HEK293T (cell line): ENCODE data around the gene MPZL1.

Experiments used
- CTCF ChIA-PET: fragments of 350-600 bp; formaldehyde crosslinking; extraction: SDS; loops from one replicate; lab custom pipeline; 2021; ENCODE audit warnings: antibody characterized with exemption, inconsistent platforms; lab: Yijun Ruan, JAX
- POLR2A ChIA-PET: fragments of 350-600 bp; formaldehyde crosslinking; extraction: SDS; loops from one replicate; lab custom pipeline; 2020; ENCODE audit warnings: antibody characterized with exemption, inconsistent platforms; lab: Yijun Ruan, JAX
- DNase-seq: peaks from one replicate; pipeline ENCODE4 v3.0.0; 2012; ENCODE audit warnings: mixed read lengths; ENCODE audit errors: extremely low spot score
- ARNT ChIP-seq: fragments of 450-650 bp; IDR thresholded peaks from 2 replicates; pipeline ENCODE4 v1.6.1; 2017; ENCODE audit warnings: mild to moderate bottlenecking
- BHLHE40 ChIP-seq: fragments of 450-650 bp; IDR thresholded peaks from 2 replicates; pipeline ENCODE4 v1.6.1; 2016; ENCODE audit warnings: mild to moderate bottlenecking, moderate library complexity, borderline replicate concordance
- CTBP1 ChIP-seq: fragments of 450-650 bp; IDR thresholded peaks from 2 replicates; pipeline ENCODE4 v1.6.1; 2016; ENCODE audit warnings: borderline replicate concordance
- ELF4 ChIP-seq: fragments of 450-650 bp; IDR thresholded peaks from 2 replicates; pipeline ENCODE4 v1.6.1; 2017; ENCODE audit warnings: antibody characterized with exemption
- FOXA1 ChIP-seq: fragments of 450-650 bp; IDR thresholded peaks from 2 replicates; pipeline ENCODE4 v1.6.1; 2016; ENCODE audit warnings: mild to moderate bottlenecking
- FOXK2 ChIP-seq: fragments of 450-650 bp; IDR thresholded peaks from 2 replicates; pipeline ENCODE4 v1.6.1; 2016; ENCODE audit warnings: mild to moderate bottlenecking
- FOXM1 ChIP-seq: fragments of 450-650 bp; IDR thresholded peaks from 2 replicates; pipeline ENCODE4 v1.6.1; 2017; ENCODE audit warnings: mild to moderate bottlenecking, borderline replicate concordance
- HDGF ChIP-seq: fragments of 450-650 bp; IDR thresholded peaks from 2 replicates; pipeline ENCODE4 v1.6.1; 2017; ENCODE audit warnings: antibody characterized with exemption, borderline replicate concordance
- L3MBTL2 ChIP-seq: fragments of 450-650 bp; conservative IDR thresholded peaks from 2 replicates; pipeline ENCODE4 v1.6.1; 2016; ENCODE audit warnings: mild to moderate bottlenecking
- LEF1 ChIP-seq: fragments of 450-650 bp; IDR thresholded peaks from 2 replicates; pipeline ENCODE4 v1.6.1; 2017; ENCODE audit warnings: mild to moderate bottlenecking, borderline replicate concordance
- NFRKB ChIP-seq: fragments of 450-650 bp; IDR thresholded peaks from 2 replicates; pipeline ENCODE4 v1.6.1; 2016; ENCODE audit warnings: mild to moderate bottlenecking, moderate library complexity
- SP1 ChIP-seq: fragments of 450-650 bp; IDR thresholded peaks from 2 replicates; pipeline ENCODE4 v1.6.1; 2017
- SUZ12 ChIP-seq: fragments of 450-650 bp; IDR thresholded peaks from 2 replicates; pipeline ENCODE4 v1.6.1; 2016; ENCODE audit warnings: mild to moderate bottlenecking
- TARDBP ChIP-seq: fragments of 450-650 bp; IDR thresholded peaks from 2 replicates; pipeline ENCODE4 v1.6.1; 2016
- ZNF384 ChIP-seq: fragments of 450-650 bp; IDR thresholded peaks from 2 replicates; pipeline ENCODE4 v1.6.1; 2016
- TF ChIP-seq, protein P1 (sequence below): fragments of 450-650 bp; IDR thresholded peaks from 2 replicates; pipeline ENCODE4 v1.6.1; 2016

MPZL1 gene

GRCh38 chr1:167776616-167777268 is 55.0 kb downstream of the MPZL1 start:
- CTCF ChIA-PET = no interaction called here

GRCh38 chr1:167777269-167777650 is 55.5 kb downstream of the MPZL1 start:
- POLR2A ChIA-PET = no interaction called here
- TF ChIP-seq NFRKB (no peak), L3MBTL2 (no peak), TARDBP (no peak), ZNF384 (no peak), ARNT (no peak), FOXA1 (no peak), BHLHE40 (no peak), SUZ12 (no peak), ELF4 (no peak), FOXK2 (no peak), SP1 (no peak), CTBP1 (no peak), HDGF (no peak), FOXM1 (no peak), LEF1 (no peak)
- TF ChIP-seq, protein P1, sequence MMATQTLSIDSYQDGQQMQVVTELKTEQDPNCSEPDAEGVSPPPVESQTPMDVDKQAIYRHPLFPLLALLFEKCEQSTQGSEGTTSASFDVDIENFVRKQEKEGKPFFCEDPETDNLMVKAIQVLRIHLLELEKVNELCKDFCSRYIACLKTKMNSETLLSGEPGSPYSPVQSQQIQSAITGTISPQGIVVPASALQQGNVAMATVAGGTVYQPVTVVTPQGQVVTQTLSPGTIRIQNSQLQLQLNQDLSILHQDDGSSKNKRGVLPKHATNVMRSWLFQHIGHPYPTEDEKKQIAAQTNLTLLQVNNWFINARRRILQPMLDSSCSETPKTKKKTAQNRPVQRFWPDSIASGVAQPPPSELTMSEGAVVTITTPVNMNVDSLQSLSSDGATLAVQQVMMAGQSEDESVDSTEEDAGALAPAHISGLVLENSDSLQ = no peak
- CTCF ChIA-PET = no interaction called here
- DNase-seq = no peak

More at GRCh38 chr1:167776616-167777268, 55.0 kb downstream of the MPZL1 start:
- DNase-seq = no peak
- no peak for TF ChIP-seq ELF4
- TF ChIP-seq HDGF = no peak
- no peak for TF ChIP-seq CTBP1
- no peak for TF ChIP-seq FOXK2
- TF ChIP-seq L3MBTL2 = no peak
- no peak for TF ChIP-seq NFRKB
- no peak for TF ChIP-seq BHLHE40
- no peak for TF ChIP-seq SP1
- TF ChIP-seq TARDBP = no peak
- no peak for TF ChIP-seq SUZ12
- POLR2A ChIA-PET = no interaction called here

- DNase-seq = no peak
- ChIA-PET CTCF (no interaction called here), POLR2A (no interaction called here)
- TF ChIP-seq FOXK2 (no peak), HDGF (no peak), LEF1 (no peak), L3MBTL2 (no peak), SP1 (no peak), ARNT (no peak), NFRKB (no peak), BHLHE40 (no peak), ZNF384 (no peak), SUZ12 (no peak), CTBP1 (no peak), ELF4 (no peak)
- TF ChIP-seq, protein P1 = no peak
Observed at GRCh38 chr1:167781558-167781957, 59.8 kb downstream of the MPZL1 start.

DNA sequence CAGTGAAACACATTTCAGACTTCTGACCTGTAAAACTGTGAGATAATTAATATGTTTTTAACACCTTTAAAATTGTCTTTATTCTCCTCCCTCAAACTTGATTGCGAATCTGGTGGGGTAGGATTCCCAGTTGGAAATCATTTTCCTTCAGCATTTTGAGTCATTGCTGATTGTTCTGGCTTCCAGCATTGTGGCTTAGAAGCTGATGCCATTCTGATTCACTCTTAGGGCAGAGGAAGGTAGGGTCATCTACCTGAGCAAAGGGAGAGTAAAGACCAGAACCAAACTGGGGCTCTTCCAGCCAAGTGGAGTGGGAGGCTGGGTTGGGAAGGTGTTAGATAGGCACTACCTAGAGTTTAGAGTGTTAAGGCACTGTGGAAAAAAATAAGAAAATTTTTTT is 61.2 kb downstream of the MPZL1 start:
- TF ChIP-seq SP1 (no peak), ZNF384 (no peak), FOXM1 (no peak), CTBP1 (no peak), FOXK2 (no peak), BHLHE40 (no peak), HDGF (no peak), SUZ12 (no peak)
- no peak for DNase-seq
- CTCF ChIA-PET = no interaction called here
- POLR2A ChIA-PET = no interaction called here

GRCh38 chr1:167784876-167785550 is 63.2 kb downstream of the MPZL1 start:
- POLR2A ChIA-PET = no interaction called here
- DNase-seq = no peak
- CTCF ChIA-PET = interaction anchor here (0.6 kb wide), 1 partner anchor 15 kb away, joined by 3 read pairs; no protein-coding TSS in a partner anchor
- TF ChIP-seq ELF4 (no peak), BHLHE40 (no peak), ARNT (no peak), L3MBTL2 (no peak), NFRKB (no peak), FOXA1 (no peak), ZNF384 (no peak), FOXK2 (no peak), SP1 (no peak), TARDBP (no peak), HDGF (no peak), LEF1 (no peak), SUZ12 (no peak), CTBP1 (no peak), FOXM1 (no peak)
- TF ChIP-seq, protein P1 = no peak
